Lung (tissue), 12 donors: ENCODE measurements around the gene PTGFRN. TPM values are rescaled to one million over a fixed set of nuclear protein-coding genes. Genes with fewer than 3 reads are reported as not detected.

ENCODE experiments used
- ATAC-seq: fragments of 200-7000 bp; cut with Tn5 transposase; one replicate; pipeline ENCODE4 v1.9.1; 2020; ENCODE audit warnings: moderate number of reproducible peaks; ENCODE audit not compliant: insufficient read depth, low FRiP score
- DNase-seq, 3 donors: peaks; one replicate each; pipeline ENCODE4 v3.0.0-alpha.2; 2013 to 2017
- H3K27ac ChIP-seq, 2 donors: one replicate each; pipeline ENCODE4 v1.5.1; 2013; ENCODE audit warnings: mild to moderate bottlenecking in 2 of 2, moderate library complexity in 2 of 2, control low read depth in 1 of 2, inconsistent platforms in 1 of 2, low read depth in 1 of 2, low read length in 1 of 2
- H3K27me3 ChIP-seq, 3 donors: one replicate each; pipeline ENCODE4 v1.5.1; 2013; ENCODE audit warnings: low read length in 2 of 3; ENCODE audit not compliant: control insufficient read depth in 3 of 3, insufficient read depth in 3 of 3
- H3K36me3 ChIP-seq, 4 donors: one replicate each; pipeline ENCODE4 v1.5.1; 2013; ENCODE audit warnings: low read length in 4 of 4, mild to moderate bottlenecking in 1 of 4, moderate library complexity in 1 of 4; ENCODE audit not compliant: control insufficient read depth in 4 of 4, insufficient read depth in 4 of 4
- H3K4me1 ChIP-seq, 5 donors: one replicate each; pipeline ENCODE4 v1.5.1; 2013; ENCODE audit warnings: low read length in 5 of 5, mild to moderate bottlenecking in 2 of 5, moderate library complexity in 1 of 5; ENCODE audit not compliant: control insufficient read depth in 5 of 5, insufficient read depth in 5 of 5
- H3K4me3 ChIP-seq: one replicate; pipeline ENCODE4 v1.5.1; 2013; ENCODE audit warnings: mild to moderate bottlenecking, control low read depth, moderate library complexity
- H3K9ac ChIP-seq, 2 donors: one replicate each; pipeline ENCODE4 v1.5.1; 2013; ENCODE audit warnings: low read length in 2 of 2, control low read depth in 1 of 2; ENCODE audit not compliant: insufficient read depth in 1 of 2
- H3K9me3 ChIP-seq, 4 donors: one replicate each; pipeline ENCODE4 v1.5.1; 2013; ENCODE audit warnings: low read length in 3 of 4, mild to moderate bottlenecking in 1 of 4, moderate library complexity in 1 of 4; ENCODE audit not compliant: control insufficient read depth in 4 of 4, insufficient read depth in 3 of 4
- CTCF ChIP-seq: IDR thresholded peaks from 2 replicates; pipeline ENCODE4 v1.5.1; 2012; ENCODE audit warnings: mild to moderate bottlenecking; ENCODE audit errors: control extremely low read depth, extremely low read depth
- WGBS, 2 donors: extraction: QIAGEN DNeasy Blood & Tissue Kit; methylation state at CpG; one replicate each; pipeline ENCODE4 v1.1.7; 2013; 5-methylcytosine and 5-hydroxymethylcytosine counted together
- polyA plus RNA-seq, 2 donors: library from polyadenylated mRNA; stranded (reverse); fragments of 200-250 nt; gene quantifications; one replicate each; pipeline ENCODE4 v1.2.1, GENCODE V29; 2013
- total RNA-seq, 2 donors: library from RNA; depleted of rRNA in 1 of 2; stranded (reverse); fragments of >200 nt in 1 of 2; gene quantifications; one replicate each; pipeline ENCODE4 v1.2.1, GENCODE V29; 2014 to 2021
- donor health status: control.
- donor health status: control.
- donor health status: Bipolar disorder and iron deficiency.
- donor health status: healthy.
- donor health status: DM: yes; HTN: yes; CAD: no.

PTGFRN gene
- total and polyA plus RNA-seq, 4 donors = 8.0 to 51.7 (median 24.9) TPM

DNA sequence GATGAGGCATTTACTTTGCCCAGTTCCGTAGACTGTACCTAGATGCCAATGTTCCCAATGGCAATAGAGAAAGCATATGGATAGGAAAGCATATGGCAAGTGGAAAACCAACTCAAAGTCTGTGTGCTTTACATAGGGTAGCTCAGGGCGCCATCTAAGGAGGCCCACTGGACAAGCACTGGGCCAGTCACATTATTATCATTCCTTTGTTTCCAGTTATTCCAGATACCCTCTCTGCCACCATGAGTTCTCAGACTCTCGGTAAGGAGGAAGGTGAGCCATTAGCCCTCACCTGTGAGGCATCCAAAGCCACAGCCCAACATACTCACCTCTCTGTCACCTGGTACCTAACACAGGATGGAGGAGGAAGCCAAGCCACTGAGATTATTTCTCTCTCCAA is 101.6 kb downstream of the PTGFRN start:
- no peak for TF ChIP-seq CTCF
- H3K27me3 ChIP-seq = no peaks in the 10 kb centered on the region
- H3K9ac ChIP-seq = no peak overlapping the region
- no peaks in the 10 kb centered on the region for H3K4me1 ChIP-seq
- H3K27ac ChIP-seq = no peak overlapping the region
- no peaks in the 10 kb centered on the region for H3K36me3 ChIP-seq
- DNase-seq (no peak), ATAC-seq (no peak)
- WGBS, 2 donors = 97 to 99% methylated on average over 3 of the region's 3 CpGs
- H3K9me3 ChIP-seq = no peaks in the 10 kb centered on the region
- H3K4me3 ChIP-seq = no peak overlapping the region

- H3K4me1 ChIP-seq = no peaks in the 10 kb centered on the region
- no peaks in the 10 kb centered on the region for H3K27me3 ChIP-seq
- no peak overlapping the region for H3K4me3 ChIP-seq
- no peaks in the 10 kb centered on the region for H3K36me3 ChIP-seq
- TF ChIP-seq CTCF = no peak
- DNase-seq (peak; percentile 35 to 73 (median 45)), ATAC-seq (no peak)
- H3K27ac ChIP-seq = no peak overlapping the region
- WGBS, 2 donors = 89 to 93% methylated on average over 5 of the region's 5 CpGs
- no peaks in the 10 kb centered on the region for H3K9me3 ChIP-seq
- no peak overlapping the region for H3K9ac ChIP-seq
Observed at GRCh38 chr1:117013309-117013858, 103.7 kb downstream of the PTGFRN start.

GRCh38 chr1:117014209-117014608 is 104.5 kb downstream of the PTGFRN start:
- Histone ChIP-seq H3K4me1 (no peaks in the 10 kb centered on the region), H3K36me3 (no peaks in the 10 kb centered on the region), H3K9me3 (no peaks in the 10 kb centered on the region), H3K27ac (no peak overlapping the region), H3K9ac (no peak overlapping the region), H3K27me3 (no peaks in the 10 kb centered on the region), H3K4me3 (no peak overlapping the region)
- 91 to 96% methylated on average over 5 of the region's 5 CpGs for WGBS, 2 donors
- no peak for ATAC-seq
- DNase-seq = no peak
- TF ChIP-seq CTCF = no peak

DNA sequence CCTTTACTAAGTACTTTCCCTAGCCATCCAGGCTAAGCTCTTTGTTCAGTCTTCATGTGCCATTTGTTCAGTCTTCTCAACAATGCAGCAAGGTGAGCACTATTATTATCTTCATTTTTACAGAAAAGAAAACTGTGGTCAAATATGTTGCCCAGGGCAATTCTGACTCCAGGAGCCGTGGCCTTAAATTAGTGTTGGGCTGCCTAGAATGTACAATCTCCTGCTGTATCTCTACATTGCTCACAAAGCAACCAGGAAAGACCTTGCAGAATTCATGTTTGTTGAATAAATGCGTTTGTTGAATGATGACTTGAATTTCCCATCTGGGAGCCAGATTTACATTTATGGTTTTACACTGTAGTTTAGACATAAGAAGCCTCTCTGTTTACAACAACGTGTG is 106.0 kb downstream of the PTGFRN start:
- Histone ChIP-seq H3K36me3 (no peaks in the 10 kb centered on the region), H3K9ac (no peak overlapping the region), H3K4me1 (no peaks in the 10 kb centered on the region), H3K27me3 (no peaks in the 10 kb centered on the region), H3K27ac (no peak overlapping the region), H3K9me3 (no peaks in the 10 kb centered on the region), H3K4me3 (no peak overlapping the region)
- no peak for TF ChIP-seq CTCF
- ATAC-seq (no peak), DNase-seq (no peak)
- WGBS, 2 donors = 90 to 91% methylated on average over 3 of the region's 3 CpGs
